Duodenal mucosa (tissue), 2 donors: ENCODE results near the gene EIF5AL1.
"Not testable (repeated sequence)": the region's sequence is repeated elsewhere in the genome, so short reads cannot be mapped to it uniquely, and the experiment has no call there.

Experiments
- H3K27ac ChIP-seq: one replicate; pipeline ENCODE4 v1.7.0; 2013; ENCODE audit warnings: low read depth, low read length
- H3K27me3 ChIP-seq, 2 donors: one replicate each; pipeline ENCODE4 v1.7.0; 2013; ENCODE audit warnings: low read length in 2 of 2, control low read depth in 1 of 2; ENCODE audit not compliant: insufficient read depth in 2 of 2, control insufficient read depth in 1 of 2
- H3K36me3 ChIP-seq, 2 donors: one replicate each; pipeline ENCODE4 v1.7.0; 2013; ENCODE audit warnings: low read length in 2 of 2, control low read depth in 1 of 2; ENCODE audit not compliant: insufficient read depth in 2 of 2, control insufficient read depth in 1 of 2
- H3K4me1 ChIP-seq, 2 donors: one replicate each; pipeline ENCODE4 v1.7.0; 2013; ENCODE audit warnings: low read length in 2 of 2, control low read depth in 1 of 2; ENCODE audit not compliant: insufficient read depth in 2 of 2, control insufficient read depth in 1 of 2
- H3K4me3 ChIP-seq, 2 donors: one replicate each; pipeline ENCODE4 v1.7.0; 2013; ENCODE audit warnings: low read length in 2 of 2, low read depth in 1 of 2
- H3K9ac ChIP-seq, 2 donors: one replicate each; pipeline ENCODE4 v1.7.0; 2013; ENCODE audit warnings: low read length in 2 of 2, low read depth in 1 of 2
- H3K9me3 ChIP-seq, 2 donors: one replicate each; pipeline ENCODE4 v1.7.0; 2013; ENCODE audit warnings: low read length in 2 of 2, control low read depth in 1 of 2; ENCODE audit not compliant: control insufficient read depth in 1 of 2

Gene EIF5AL1

GRCh38 chr10:79494871-79495705 is 17.2 kb upstream of the EIF5AL1 start:
- no peak overlapping the region for H3K9ac ChIP-seq
- no peaks in the 10 kb centered on the region for H3K9me3 ChIP-seq
- no peak overlapping the region for H3K4me3 ChIP-seq
- H3K27me3 ChIP-seq = peaks cover 3 to 4% of the 10 kb centered on the region in 2 donors
- H3K4me1 ChIP-seq = no peaks in the 10 kb centered on the region
- no peak overlapping the region for H3K27ac ChIP-seq
- no peaks in the 10 kb centered on the region for H3K36me3 ChIP-seq

DNA sequence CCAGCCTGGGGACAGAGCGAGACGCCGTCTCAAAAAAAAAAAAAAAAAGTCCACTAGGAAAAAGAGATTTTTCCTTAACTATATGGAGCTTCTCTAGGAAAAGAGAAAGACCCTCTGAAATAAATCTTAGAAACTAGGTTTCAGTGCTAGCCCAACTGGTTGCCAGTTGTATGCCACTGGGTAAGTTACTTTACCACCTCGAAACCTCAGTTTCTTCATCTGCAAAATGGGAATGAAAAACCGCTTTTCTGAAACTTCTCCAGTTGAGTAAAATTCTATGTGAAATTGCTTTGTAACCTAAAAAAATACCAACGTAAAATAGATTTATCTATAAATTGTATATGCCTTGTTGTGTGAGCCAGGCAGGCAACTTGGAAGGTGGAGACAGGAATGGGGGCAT is 16.5 kb upstream of the EIF5AL1 start:
- no peaks in the 10 kb centered on the region for H3K4me1 ChIP-seq
- no peak overlapping the region for H3K4me3 ChIP-seq
- H3K27ac ChIP-seq = no peak overlapping the region
- no peaks in the 10 kb centered on the region for H3K9me3 ChIP-seq
- H3K9ac ChIP-seq = no peak overlapping the region
- H3K27me3 ChIP-seq = peaks cover 3 to 4% of the 10 kb centered on the region in 2 donors
- no peaks in the 10 kb centered on the region for H3K36me3 ChIP-seq

DNA sequence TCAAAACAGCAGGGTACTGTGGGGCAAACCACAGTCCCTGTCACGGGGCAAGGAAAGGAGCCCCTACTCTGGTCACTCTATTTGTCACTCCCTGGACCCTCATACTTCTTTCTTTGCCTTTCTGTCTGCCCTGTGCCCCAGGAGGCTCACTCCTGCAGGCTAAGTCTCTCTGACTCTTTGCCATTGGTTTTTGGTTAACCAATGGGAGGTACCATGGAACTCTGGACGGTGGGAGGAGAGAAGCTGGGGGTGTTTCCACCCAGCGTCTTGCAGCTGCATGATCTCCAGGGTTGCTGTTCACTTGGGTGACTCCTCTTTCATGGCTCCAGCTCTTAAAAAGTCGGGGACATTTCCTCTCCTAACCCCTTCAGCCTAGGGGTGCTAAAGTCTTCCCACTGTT is 15.4 kb upstream of the EIF5AL1 start:
- H3K9me3 ChIP-seq = no peaks in the 10 kb centered on the region
- peaks cover 3 to 4% of the 10 kb centered on the region in 2 donors for H3K27me3 ChIP-seq
- H3K9ac ChIP-seq = no peak overlapping the region
- no peaks in the 10 kb centered on the region for H3K36me3 ChIP-seq
- H3K4me1 ChIP-seq = no peaks in the 10 kb centered on the region
- H3K4me3 ChIP-seq = no peak overlapping the region
- H3K27ac ChIP-seq = no peak overlapping the region

GRCh38 chr10:79498291-79498829 is 14.0 kb upstream of the EIF5AL1 start:
- no peaks in the 10 kb centered on the region for H3K9me3 ChIP-seq
- no peak overlapping the region for H3K27ac ChIP-seq
- H3K9ac ChIP-seq = no peak overlapping the region

GRCh38 chr10:79502561-79503309 is 9.6 kb upstream of the EIF5AL1 start:
- H3K9me3 ChIP-seq = no peaks in the 10 kb centered on the region
- H3K36me3 ChIP-seq = no peaks in the 10 kb centered on the region
- no peak overlapping the region for H3K27ac ChIP-seq
- H3K27me3 ChIP-seq = peaks cover 0 to 8% of the 10 kb centered on the region in 2 donors
- H3K9ac ChIP-seq = no peak overlapping the region
- H3K4me1 ChIP-seq = no peaks in the 10 kb centered on the region
- no peak overlapping the region for H3K4me3 ChIP-seq

More at GRCh38 chr10:79498291-79498829, 14.0 kb upstream of the EIF5AL1 start:
- Histone ChIP-seq H3K27me3 (peaks cover 3 to 4% of the 10 kb centered on the region in 2 donors), H3K4me1 (no peaks in the 10 kb centered on the region), H3K36me3 (no peaks in the 10 kb centered on the region), H3K4me3 (no peak overlapping the region)

- H3K4me3 ChIP-seq, H3K9me3 ChIP-seq, H3K4me1 ChIP-seq, H3K27me3 ChIP-seq, H3K36me3 ChIP-seq, H3K27ac ChIP-seq, H3K9ac ChIP-seq: not testable (repeated sequence)
Measured at GRCh38 chr10:79503787-79504186, 8.5 kb upstream of the EIF5AL1 start.

GRCh38 chr10:79504483-79504882 is 7.8 kb upstream of the EIF5AL1 start:
- H3K27ac ChIP-seq, H3K9ac ChIP-seq, H3K36me3 ChIP-seq, H3K27me3 ChIP-seq, H3K9me3 ChIP-seq, H3K4me1 ChIP-seq, H3K4me3 ChIP-seq: not testable (repeated sequence)

DNA sequence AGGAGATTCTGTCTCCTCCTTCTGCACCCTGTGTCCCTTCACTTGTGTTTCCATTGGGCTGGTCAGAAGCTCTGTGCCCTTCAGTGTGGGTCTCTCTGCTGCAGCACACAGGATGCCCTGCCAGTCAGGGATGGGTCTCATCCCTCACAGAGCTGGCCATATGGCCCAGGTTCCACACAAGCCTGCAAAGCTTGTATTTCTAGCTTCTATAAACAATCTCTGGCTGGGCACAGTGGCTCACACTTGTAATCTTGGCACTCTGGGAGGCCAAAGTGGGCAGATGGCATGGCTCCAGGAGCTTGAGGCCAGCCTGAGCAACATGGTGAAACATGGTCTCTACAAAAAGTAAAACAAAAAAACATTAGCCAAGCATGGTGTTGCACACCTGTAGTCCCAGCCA is 7.0 kb upstream of the EIF5AL1 start:
- H3K4me1 ChIP-seq, H3K9me3 ChIP-seq, H3K4me3 ChIP-seq, H3K9ac ChIP-seq, H3K27ac ChIP-seq, H3K36me3 ChIP-seq, H3K27me3 ChIP-seq: not testable (repeated sequence)

DNA sequence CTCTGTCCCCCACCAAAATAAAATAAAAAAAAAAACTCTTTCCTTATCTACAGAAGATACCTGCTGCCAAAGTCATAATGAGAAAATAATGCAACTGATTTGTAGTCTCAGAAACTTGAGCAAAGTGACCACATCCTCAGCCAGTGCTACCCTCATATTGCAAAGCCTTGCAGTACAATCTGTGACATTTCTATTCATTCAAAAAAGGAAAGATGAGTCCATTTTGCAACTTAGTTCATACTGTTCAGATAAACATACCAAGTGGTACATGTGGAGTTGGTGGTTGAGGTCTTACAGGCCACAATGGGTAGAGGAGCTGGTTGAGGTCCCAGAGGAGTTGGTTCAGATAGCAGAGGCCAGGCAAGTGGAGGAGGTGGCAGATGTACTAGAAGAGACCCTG is 6.5 kb upstream of the EIF5AL1 start:
- Histone ChIP-seq H3K27me3 (peaks cover 0 to 5% of the 10 kb centered on the region in 2 donors), H3K27ac (no peak overlapping the region), H3K4me1 (no peaks in the 10 kb centered on the region), H3K4me3 (no peak overlapping the region), H3K36me3 (no peaks in the 10 kb centered on the region), H3K9me3 (no peaks in the 10 kb centered on the region), H3K9ac (no peak overlapping the region)

DNA sequence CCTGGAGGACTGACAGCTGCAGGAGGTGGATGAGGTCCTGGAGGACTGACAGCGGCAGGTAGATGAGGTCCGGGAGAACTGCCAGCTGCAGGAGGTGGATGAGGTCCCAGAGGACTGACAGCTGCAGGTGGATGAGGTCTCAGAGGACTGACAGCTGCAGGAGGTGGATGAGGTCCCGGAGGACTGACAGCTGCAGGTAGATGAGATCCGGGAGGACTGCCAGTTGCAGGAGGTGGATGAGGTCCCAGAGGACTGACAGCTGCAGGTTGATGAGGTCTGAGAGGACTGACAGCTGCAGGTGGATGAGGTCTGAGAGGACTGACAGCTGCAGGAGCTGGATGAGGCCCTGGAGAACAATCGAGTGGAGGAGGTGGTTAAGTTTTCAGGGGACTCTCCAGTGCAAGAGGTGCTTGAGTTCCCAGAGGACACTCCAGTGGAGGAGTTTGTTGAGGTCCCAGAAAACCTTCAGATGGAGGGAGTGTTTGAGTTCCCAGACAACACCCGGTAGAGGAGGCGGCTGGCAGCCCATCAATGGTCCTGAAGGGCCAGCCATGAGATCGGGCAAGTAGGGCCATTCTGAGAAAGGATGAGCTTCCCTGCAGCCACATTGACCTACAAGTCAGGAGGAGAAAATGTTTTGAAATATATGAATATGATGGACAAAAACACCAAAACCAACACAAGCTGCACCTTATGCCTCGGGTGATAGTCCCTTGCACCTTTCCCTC is 4.7 kb upstream of the EIF5AL1 start:
- H3K9me3 ChIP-seq = no peaks in the 10 kb centered on the region
- H3K9ac ChIP-seq = no peak overlapping the region
- H3K4me3 ChIP-seq = no peak overlapping the region
- no peak overlapping the region for H3K27ac ChIP-seq
- peaks cover 0 to 5% of the 10 kb centered on the region in 2 donors for H3K27me3 ChIP-seq
- no peaks in the 10 kb centered on the region for H3K4me1 ChIP-seq
- no peaks in the 10 kb centered on the region for H3K36me3 ChIP-seq
